NCI-H1694 treated with DMSO at 0.1 percent for 48 hours (cell line): ENCODE measurements around the gene GFPT1.
"Not testable (repeated sequence)": the region's sequence is repeated elsewhere in the genome, so short reads cannot be mapped to it uniquely, and the experiment has no call there.

Experiments used
- DNase-seq: peaks from one replicate; lab custom pipeline; 2025; lab: John Stamatoyannopoulos, UW

GFPT1 gene

GRCh38 chr2:69386789-69387734 is at the start of gene GFPT1:
Gene GFPT1, minus strand, starts transcription at chr2:69387227. Its CDS starts 156 bp downstream, at chr2:69387071.
- DNase-seq = peak; percentile 79

- DNase-seq = peak; percentile 56
These were observed 49.5 kb upstream of the GFPT1 start for GRCh38 chr2:69436596-69436937.

- no peak for DNase-seq
These were observed 47.7 kb upstream of the GFPT1 start for GRCh38 chr2:69434753-69435152.

- DNase-seq = no peak
These were observed 42.6 kb upstream of the GFPT1 start for GRCh38 chr2:69429491-69430183.

- DNase-seq = no peak
These were observed 42.0 kb upstream of the GFPT1 start for GRCh38 chr2:69428981-69429380.

- no peak for DNase-seq
These were observed 37.4 kb upstream of the GFPT1 start for GRCh38 chr2:69424419-69424818.

- DNase-seq = no peak
These were observed 35.2 kb upstream of the GFPT1 start for GRCh38 chr2:69422198-69422597.

GRCh38 chr2:69419111-69419510 is 32.1 kb upstream of the GFPT1 start:
- DNase-seq = not testable (repeated sequence)

- no peak for DNase-seq
These were observed 29.1 kb upstream of the GFPT1 start for GRCh38 chr2:69416147-69416546.

GRCh38 chr2:69411120-69411519 is 24.1 kb upstream of the GFPT1 start:
- DNase-seq = no peak

- no peak for DNase-seq
These were observed 18.3 kb upstream of the GFPT1 start for GRCh38 chr2:69405306-69405705.

GRCh38 chr2:69400121-69400520 is 13.1 kb upstream of the GFPT1 start:
- DNase-seq = no peak

- DNase-seq = no peak
These were observed 10.2 kb upstream of the GFPT1 start for GRCh38 chr2:69397234-69397633.

GRCh38 chr2:69395866-69396265 is 8.8 kb upstream of the GFPT1 start:
- DNase-seq = no peak

GRCh38 chr2:69393963-69394362 is 6.9 kb upstream of the GFPT1 start:
- no peak for DNase-seq

- DNase-seq = no peak
These were observed 3.4 kb upstream of the GFPT1 start for GRCh38 chr2:69390471-69390870.

- no peak for DNase-seq
These were observed 3.0 kb upstream of the GFPT1 start for GRCh38 chr2:69390001-69390400.

GRCh38 chr2:69389271-69389670 is 2.2 kb upstream of the GFPT1 start:
- no peak for DNase-seq

- no peak for DNase-seq
These were observed 899 bp upstream of the GFPT1 start for GRCh38 chr2:69387770-69388481.

GRCh38 chr2:69386360-69386759 is 667 bp downstream of the GFPT1 start:
- no peak for DNase-seq

- DNase-seq = no peak
These were observed 1.4 kb downstream of the GFPT1 start for GRCh38 chr2:69385443-69386151.

- no peak for DNase-seq
These were observed 2.4 kb downstream of the GFPT1 start for GRCh38 chr2:69384618-69385081.
